HepG2 (cell line): ENCODE results near the gene NEK8. TPM values are rescaled to one million over a fixed set of nuclear protein-coding genes. Genes with fewer than 3 reads are reported as not detected.

Experiments used
- NFAT5 ChIP-seq: sonication (generic); formaldehyde crosslinking; IDR thresholded peaks from 2 replicates; pipeline ENCODE4 v1.4.0; 2020; ENCODE audit warnings: missing genetic modification reagents
- PRDM4 ChIP-seq: sonication (generic); formaldehyde crosslinking; IDR thresholded peaks from 2 replicates; pipeline ENCODE4 v1.9.0; 2021; ENCODE audit warnings: missing genetic modification reagents, borderline replicate concordance
- ZFX ChIP-seq: sonication (generic); formaldehyde crosslinking; IDR thresholded peaks from 2 replicates; pipeline ENCODE4 v1.4.0; 2020; ENCODE audit warnings: mild to moderate bottlenecking, low read depth, missing genetic modification reagents, moderate library complexity
- ZNF563 ChIP-seq: sonication (generic); formaldehyde crosslinking; IDR thresholded peaks from 2 replicates; pipeline ENCODE4 v1.8.0; 2022; ENCODE audit warnings: mild to moderate bottlenecking, moderate library complexity, missing genetic modification reagents
- ZNF790 ChIP-seq: sonication (generic); formaldehyde crosslinking; IDR thresholded peaks from 2 replicates; pipeline ENCODE4 v1.8.0; 2022; ENCODE audit warnings: missing genetic modification reagents, mild to moderate bottlenecking, borderline replicate concordance
- polyA plus RNA-seq, 8 experiments: library from polyadenylated mRNA; depleted of rRNA in 3 of 8; stranded (reverse) in 7 of 8; unstranded in 1 of 8; fragments of >200 nt; fragmentation: Illumina TruSeq in 4 of 8; extraction: Trizol in 4 of 8; gene quantifications; 2 replicates each; pipeline versions ENCODE4 v1.2.1 to v1.2.3, GENCODE V29; 2011 to 2016; ENCODE audit warnings: low read depth in 4 of 8, missing spikeins in 1 of 8, mixed read lengths in 1 of 8; ENCODE audit not compliant: insufficient read depth in 1 of 8
- total RNA-seq, 5 experiments: library from RNA; depleted of rRNA; stranded (reverse); fragments of >200 nt; fragmentation: Illumina TruSeq; extraction: Trizol; gene quantifications; 2 replicates each; pipeline ENCODE4 v1.2.3, GENCODE V29; 2016; ENCODE audit warnings: low read depth in 1 of 5

Gene NEK8
- total and polyA plus RNA-seq, 2 of the 13 experiments (the other 11 are each of a cell fraction or from before 2014, with no cell fraction given): 5.8 to 13.5 TPM

- peak; percentile 88 for TF ChIP-seq NFAT5 (CRISPR knock-in tag)
- TF ChIP-seq PRDM4: no peak
- TF ChIP-seq ZFX (CRISPR knock-in tag): peak; percentile 96
- peak; percentile 85; the same call in 1 of the 2 replicates for TF ChIP-seq ZNF563 (CRISPR knock-in tag)
- TF ChIP-seq ZNF790 (CRISPR knock-in tag): no peak; the same call in 1 of the 2 replicates
Observed at GRCh38 chr17:28710861-28711722, 17.5 kb upstream of the NEK8 start (continued).
